Fibroblast of lung (primary cell): ENCODE data around the gene ACOXL.

ENCODE experiments used
- CTCF ChIP-seq, 2 donors: IDR thresholded peaks in 1 of 2; conservative IDR thresholded peaks in 1 of 2; 1 replicate in 1 of 2; 2 replicates in 1 of 2; pipeline ENCODE4 v1.5.1; 2011 to 2012; ENCODE audit warnings: low read length in 2 of 2, control low read depth in 1 of 2, inconsistent platforms in 1 of 2, low read depth in 1 of 2, mild to moderate bottlenecking in 1 of 2
- EZH2 ChIP-seq: IDR thresholded peaks from 2 replicates; pipeline ENCODE4 v1.5.1; 2012; ENCODE audit warnings: low read length, control low read depth, mild to moderate bottlenecking; ENCODE audit errors: missing control alignments

GRCh38 chr2:111166115-111166514 lies 433.7 kb downstream of the ACOXL start:
- TF ChIP-seq EZH2 (no peak), CTCF (conservative IDR thresholded peaks at IDR 0.05 in 1 of 2, IDR thresholded peaks at IDR 0.05 in 1 of 2; ENCODE audit: low read depth in 1 of 2, low read length in 2 of 2) (no peak)
